Left hindlimb (tissue), 1 donor: ENCODE data around the gene NINL.
"Not testable (repeated sequence)": the region's sequence is repeated elsewhere in the genome, so short reads cannot be mapped to it uniquely, and the experiment has no call there.

ENCODE experiments used
- DNase-seq: peaks from one replicate; pipeline ENCODE4 v3.0.0-alpha.2; 2018

Gene NINL

GRCh38 chr20:25529295-25529951 lies 55.9 kb downstream of the NINL start:
- no peak for DNase-seq

DNA sequence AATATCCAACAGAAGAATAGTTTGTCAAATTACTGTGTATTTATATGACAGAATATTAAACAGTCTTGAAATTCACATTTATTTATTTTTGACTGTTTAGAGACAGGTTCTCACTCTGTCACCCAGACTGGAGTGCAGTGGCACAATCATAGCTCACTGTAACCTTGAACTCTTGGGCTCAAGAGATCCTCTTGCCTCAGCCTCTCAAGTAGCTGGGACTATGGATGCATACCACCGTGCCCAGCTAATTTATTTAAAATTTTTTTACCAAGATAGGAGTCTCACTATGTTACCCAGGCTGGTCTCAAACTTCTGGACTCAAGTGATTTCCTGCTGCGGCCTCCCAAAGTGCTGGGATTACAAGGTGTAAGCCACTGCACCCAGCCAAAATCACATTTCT lies 57.4 kb downstream of the NINL start:
- DNase-seq, result no peak

DNA sequence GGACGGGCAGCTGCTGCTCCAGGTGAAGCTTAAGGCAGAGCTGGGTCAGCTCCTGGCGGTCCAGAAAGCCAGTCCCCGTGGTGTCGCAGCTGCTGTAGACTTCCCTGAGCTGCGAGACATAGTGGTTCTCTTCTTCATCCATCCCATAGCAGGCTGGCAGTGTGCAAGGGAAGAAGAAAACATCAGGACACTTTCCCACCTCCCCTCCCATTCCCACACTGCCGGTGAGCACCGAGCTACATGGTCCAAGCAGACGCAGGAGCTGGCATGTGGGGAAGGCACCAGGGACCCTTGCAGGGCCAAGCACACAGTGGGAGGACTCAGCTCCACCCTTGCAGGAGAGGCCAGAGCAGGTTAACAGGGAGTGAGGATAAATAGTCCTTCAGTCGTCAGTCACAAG lies 58.9 kb downstream of the NINL start:
- no peak for DNase-seq

DNA sequence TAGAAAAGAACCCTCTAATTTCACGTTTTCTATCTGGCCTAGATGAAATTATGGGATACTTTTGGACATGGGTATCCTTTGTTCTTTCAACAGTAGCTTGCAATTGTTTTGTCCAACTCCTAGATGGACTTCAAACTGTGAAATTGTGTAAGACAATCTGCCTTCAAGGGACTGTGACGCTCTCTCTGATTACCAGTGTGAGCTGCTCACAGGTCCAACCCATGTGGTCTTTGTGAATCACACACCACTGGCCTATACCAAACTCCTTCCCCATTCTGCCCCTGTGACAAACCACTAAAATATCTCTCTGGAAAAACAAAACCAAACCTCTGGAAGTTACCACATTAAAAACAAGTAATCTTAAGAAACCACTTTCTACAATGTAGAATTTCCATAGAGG lies 59.5 kb downstream of the NINL start:
- DNase-seq, result no peak

DNA sequence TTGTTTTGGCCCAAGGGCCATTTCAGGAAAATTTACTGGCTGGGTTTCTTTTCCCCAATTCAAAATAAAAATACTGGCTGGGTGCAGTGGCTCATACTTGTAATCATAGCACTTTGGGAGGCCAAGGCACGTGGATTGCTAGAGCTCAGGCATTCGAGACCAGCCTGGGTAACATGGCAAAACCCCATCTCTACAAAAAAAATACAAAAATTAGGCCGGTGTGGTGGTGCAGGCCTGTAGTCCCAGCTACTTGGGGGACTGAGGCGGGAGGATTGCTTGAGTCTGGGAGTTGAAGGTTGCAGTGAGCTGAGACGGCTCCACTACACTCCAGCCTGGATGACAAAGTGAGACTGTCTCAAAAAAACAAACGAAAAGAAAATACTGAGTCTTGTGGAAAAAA lies 60.0 kb downstream of the NINL start:
- no peak for DNase-seq

DNA sequence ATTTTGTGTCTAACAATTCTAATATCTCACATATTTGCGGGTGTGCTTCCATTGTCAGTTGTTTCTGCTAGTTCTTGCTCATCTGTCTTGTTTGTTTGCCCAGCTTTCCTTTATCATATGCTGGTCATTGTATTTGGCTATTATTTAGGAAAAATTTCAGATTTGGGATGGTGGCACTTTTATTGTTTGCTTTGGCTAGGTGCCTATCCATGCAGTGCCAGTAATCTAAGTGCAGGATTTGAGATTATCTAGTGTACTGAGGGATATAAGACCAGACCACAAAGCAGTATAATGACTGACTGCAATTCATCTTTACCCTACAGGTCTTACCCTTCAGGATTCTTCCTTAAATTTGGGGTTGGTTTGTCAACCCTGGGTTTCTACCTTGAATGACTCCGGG lies 63.9 kb downstream of the NINL start:
- no peak for DNase-seq

GRCh38 chr20:25517124-25517523 lies 68.2 kb downstream of the NINL start:
- DNase-seq, result no peak

- no peak for DNase-seq
Measured at GRCh38 chr20:25514747-25515340, 70.5 kb downstream of the NINL start.

DNA sequence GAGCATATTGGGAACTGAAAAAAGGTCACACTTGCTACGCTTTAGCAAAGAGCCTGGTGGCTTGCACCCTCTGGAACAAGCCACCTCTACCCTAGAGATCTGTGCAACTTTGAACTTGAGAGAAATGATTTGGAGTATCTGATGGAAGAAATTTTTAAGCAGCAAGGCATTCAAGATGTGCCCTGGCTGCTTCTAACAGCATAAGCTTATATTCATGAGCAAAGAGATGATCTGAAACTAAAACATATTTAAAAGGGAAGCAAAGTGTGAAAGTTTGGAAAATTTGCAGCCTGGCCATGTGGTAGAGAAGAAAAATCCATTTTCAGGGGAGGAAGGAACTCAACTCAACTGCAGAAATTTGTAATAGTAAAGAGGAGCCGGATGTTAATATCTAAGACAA lies 71.1 kb downstream of the NINL start:
- no peak for DNase-seq

- no peak for DNase-seq
Measured at GRCh38 chr20:25512709-25513108, 72.6 kb downstream of the NINL start.

DNA sequence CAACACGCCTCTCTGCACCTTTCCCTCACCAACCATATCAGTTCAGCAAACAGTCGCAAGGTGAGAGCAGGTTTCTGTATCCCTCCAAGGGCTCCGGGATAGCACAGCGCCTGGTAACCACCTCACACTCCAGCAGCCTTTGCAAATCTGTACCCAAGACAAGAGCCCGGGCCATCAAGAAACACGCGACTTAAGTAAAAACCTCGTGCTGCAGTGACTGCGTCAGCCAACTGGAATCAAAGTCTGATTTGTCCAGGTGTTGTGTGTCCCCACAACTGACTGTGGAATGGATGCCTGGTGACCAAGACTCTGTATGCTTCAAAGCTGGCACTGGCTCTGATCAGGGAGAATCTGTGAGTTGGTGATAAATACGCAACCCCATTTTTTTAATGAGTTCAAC lies 74.1 kb downstream of the NINL start:
- no peak for DNase-seq

DNA sequence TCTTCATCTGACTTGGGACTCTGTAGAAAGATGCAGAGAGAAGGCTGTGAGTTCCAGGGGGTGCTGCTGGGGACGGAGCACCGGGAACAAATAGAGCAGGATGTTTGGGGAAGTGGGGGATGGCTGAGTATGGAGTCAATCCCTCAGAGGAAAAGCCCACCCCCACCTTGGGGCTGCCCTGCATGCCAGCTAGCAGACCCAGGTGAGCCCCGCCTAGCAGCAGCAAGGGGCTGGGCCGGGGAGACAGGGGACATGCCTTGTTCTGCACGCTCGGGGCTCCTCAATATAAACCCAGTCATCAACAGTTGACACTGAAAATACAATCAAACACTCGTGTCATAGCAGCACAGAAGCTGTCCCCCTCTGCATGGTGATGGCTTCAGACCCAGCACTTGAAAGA lies 74.6 kb downstream of the NINL start:
- DNase-seq, result no peak

DNA sequence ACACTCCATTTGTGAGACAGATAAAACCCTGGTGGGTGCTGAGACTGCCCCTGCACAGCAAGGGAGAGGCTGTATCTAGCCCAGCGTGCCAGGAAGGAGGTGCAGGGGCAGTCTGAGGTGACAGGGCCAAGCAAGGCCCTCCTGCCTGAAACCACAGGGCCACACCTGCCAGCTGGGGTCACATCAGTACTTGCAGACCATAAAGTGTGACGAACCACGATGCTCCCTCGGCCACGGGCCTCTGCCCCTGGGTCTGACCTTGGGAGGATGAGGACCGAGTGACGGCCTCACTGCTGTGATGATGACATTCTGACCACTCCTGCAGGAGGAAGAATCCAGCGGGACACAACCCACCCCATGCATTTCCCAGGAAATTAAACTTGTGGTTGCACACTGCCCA lies 75.1 kb downstream of the NINL start:
- DNase-seq, result no peak

DNA sequence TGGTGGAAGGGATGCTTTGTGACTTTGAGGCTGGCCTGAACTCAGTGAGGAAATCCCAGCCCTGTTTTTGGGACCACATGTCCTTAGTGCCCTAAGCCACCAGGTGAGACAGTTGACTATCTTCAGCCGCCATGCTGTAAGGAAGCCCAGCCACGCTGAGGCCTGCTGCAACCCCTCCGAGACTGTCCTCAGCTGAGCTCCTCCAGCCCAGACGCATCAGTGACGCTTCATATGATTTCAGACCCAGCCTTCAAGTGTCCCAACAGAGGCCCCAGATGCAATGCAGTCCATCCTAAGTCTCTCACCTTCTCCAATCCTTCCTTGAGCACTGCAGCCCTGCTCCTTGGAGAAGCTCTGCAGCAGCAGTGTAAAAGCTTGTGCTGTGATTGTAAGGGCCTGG lies 76.2 kb downstream of the NINL start:
- no peak for DNase-seq

- DNase-seq, result peak; percentile 44
Measured at GRCh38 chr20:25508083-25508770, 77.1 kb downstream of the NINL start.

- no peak for DNase-seq
Measured at GRCh38 chr20:25507385-25508082, 77.8 kb downstream of the NINL start.

- DNase-seq, result no peak
Measured at GRCh38 chr20:25504366-25505135, 80.8 kb downstream of the NINL start.

GRCh38 chr20:25503936-25504335 lies 81.4 kb downstream of the NINL start:
- no peak for DNase-seq

DNA sequence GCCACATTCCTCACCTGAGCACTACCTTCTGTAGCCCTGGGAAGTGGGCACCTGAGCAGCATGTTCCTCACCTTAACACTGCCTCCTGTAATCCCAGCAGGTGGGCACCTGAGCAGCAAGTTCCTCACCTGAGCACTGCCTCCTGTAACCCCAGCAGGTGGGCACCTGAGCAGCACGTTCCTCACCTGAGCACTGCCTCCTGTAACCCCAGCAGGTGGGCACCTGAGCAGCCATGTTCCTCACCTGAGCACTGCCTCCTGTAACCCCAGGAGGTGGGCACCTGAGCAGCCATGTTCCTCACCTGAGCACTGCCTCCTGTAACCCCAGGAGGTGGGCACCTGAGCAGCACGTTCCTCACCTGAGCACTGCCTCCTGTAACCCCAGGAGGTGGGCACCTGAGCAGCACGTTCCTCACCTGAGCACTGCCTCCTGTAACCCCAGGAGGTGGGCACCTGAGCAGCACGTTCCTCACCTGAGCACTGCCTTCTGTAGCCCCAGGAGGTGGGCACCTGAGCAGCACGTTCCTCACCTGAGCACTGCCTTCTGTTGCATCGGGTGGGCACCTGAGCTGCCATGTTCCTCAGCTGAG lies 82.2 kb downstream of the NINL start:
- DNase-seq, result not testable (repeated sequence)

- no peak for DNase-seq
Measured at GRCh38 chr20:25500880-25501351, 84.4 kb downstream of the NINL start.

DNA sequence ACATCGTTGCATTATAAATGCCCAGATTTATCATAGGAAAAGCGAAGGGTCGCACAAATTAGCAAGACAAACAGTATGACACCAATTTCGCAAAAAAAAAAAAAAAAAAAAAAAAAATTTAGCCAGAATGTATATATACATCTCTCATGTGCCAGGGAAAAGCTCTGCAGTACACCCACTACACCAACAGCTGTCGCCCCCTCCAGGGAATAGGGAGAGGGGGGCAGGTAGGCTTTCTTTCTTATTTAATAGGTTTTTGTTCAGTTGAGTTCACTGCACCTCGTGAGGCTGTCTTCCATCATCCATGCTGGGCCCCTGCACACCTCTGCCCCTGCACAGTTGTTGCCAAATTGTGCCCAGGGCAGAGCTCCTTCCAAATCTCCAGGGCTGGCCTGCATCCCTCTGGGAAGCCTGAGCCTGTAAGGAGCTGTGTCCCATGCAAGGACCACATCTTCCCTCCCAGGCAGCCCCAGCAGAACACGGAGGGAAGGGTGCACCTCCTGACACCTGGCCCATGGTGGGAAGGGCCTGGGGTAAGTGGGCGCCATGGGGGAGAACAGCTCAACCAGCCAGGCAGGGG lies 85.4 kb downstream of the NINL start:
- DNase-seq, result peak; percentile 17

DNA sequence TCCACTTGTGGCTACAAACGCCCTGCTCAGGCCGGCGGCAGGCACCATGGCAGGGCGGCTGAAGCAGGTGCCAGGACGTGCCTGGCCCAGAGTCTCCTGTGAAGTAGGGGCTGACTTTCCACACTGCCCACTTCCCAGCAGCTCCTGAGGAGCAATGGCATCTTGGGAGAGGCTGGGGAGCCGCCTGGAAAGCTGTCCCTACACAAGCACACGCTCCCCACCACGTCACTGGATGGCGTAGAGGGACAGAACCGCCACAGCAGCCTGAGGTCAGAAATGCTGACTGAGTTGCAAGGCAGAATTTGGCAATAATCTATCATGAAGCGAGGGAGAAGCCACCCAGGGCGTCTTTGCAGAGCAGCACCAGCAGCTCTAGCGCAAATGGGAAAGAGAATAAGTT lies 86.3 kb downstream of the NINL start:
- DNase-seq, result peak; percentile 20
